ENCODE measurements around the gene MTMR1. TPM values are rescaled to one million over a fixed set of nuclear protein-coding genes. Genes with fewer than 3 reads are reported as not detected.

MTMR1 gene
- total and polyA plus RNA-seq, 3 experiments from 2014 or later: 30.9 to 39.7 (median 38.2) TPM

DNA sequence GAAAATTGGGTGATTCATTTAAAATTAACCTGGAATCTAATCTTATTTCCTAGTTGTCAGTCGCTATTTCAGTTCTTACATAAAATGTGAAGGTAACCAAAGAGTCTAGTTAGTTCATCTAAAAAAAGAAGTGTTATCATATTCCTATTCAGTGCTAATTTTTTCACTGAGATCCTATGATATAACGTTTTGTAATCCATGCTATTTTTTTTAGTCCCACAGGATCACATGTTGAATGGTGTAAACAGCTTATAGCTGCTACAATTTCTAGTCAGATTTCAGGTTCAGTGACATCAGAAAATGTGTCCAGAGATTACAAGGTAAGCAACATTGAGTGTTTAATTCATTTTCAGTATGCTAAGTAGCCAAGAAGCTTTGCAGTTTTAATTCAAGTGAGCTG, 5.8 kb downstream of the MTMR1 start:
- Histone ChIP-seq H3K9me3 (ENCODE audit: low read length) (no peaks in the 10 kb centered on the region), H3K4me1 (ENCODE audit: insufficient read depth, low read length) (peaks cover 34% of the 10 kb centered on the region), H3K4me3 (ENCODE audit: low read length) (no peak overlapping the region), H3K36me3 (ENCODE audit: insufficient read depth, low read length) (no peaks in the 10 kb centered on the region), H3K27ac (ENCODE audit: low read depth, low read length) (no peak overlapping the region), H3K27me3 (ENCODE audit: insufficient read depth, low read length, poor library complexity, severe bottlenecking) (no peaks in the 10 kb centered on the region)
- no peaks in the 10 kb centered on the region for H3K9me3 Mint-ChIP-seq
- peaks cover 0 to 38% (median 0%) of the 10 kb centered on the region in 3 donors for H3K36me3 Mint-ChIP-seq
- no peak overlapping the region for H3K27ac Mint-ChIP-seq
- POLR2A ChIA-PET: interaction anchor here (0.6 kb wide), 1 partner anchor 684 kb away, joined by 3 read pairs; no protein-coding TSS in a partner anchor
- H3K27me3 Mint-ChIP-seq: peaks cover 0 to 3% of the 10 kb centered on the region in 2 donors
- H3K4me3 Mint-ChIP-seq: no peak overlapping the region
- H3K4me1 Mint-ChIP-seq: peaks cover 39 to 78% (median 50%) of the 10 kb centered on the region in 3 donors
- DNase-seq: no peak
- CTCF ChIA-PET: interaction anchor here (1.1 to 2.6 kb wide), 2 partner anchors 15 to 155 kb away, joined by 3 to 9 read pairs; no protein-coding TSS in a partner anchor

DNA sequence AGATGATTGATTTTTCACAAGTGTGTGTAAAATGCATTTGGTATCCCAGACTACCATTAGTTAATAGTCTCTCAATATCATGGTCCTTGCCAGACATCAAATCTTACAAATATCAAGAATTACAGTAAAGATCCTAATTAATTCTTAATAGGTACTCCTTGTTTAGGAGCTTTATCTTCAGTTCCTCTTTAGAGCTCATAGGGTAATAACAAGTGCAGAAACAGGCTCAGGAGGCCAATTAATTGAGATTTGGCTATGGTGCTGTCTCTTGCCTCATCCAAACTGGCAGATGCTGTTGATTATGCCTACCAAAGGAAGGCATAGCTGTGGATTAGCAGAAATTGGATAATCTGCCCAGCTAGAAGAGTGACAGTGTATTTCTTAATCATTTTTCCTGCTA, 6.9 kb downstream of the MTMR1 start:
- H3K4me1 ChIP-seq (ENCODE audit: insufficient read depth, low read length): peaks cover 24% of the 10 kb centered on the region
- H3K36me3 Mint-ChIP-seq: peaks cover 3 to 47% (median 3%) of the 10 kb centered on the region in 3 donors
- ChIA-PET CTCF (interaction anchor here (2.6 kb wide), 1 partner anchor 16 kb away, joined by 9 read pairs; no protein-coding TSS in a partner anchor), POLR2A (no interaction called here)
- no peak overlapping the region for H3K4me3 ChIP-seq (ENCODE audit: low read length)
- H3K27ac Mint-ChIP-seq: peak overlapping the region in 1 of 8 donors; percentile 17
- DNase-seq: no peak
- H3K36me3 ChIP-seq (ENCODE audit: insufficient read depth, low read length): no peaks in the 10 kb centered on the region
- H3K27me3 ChIP-seq (ENCODE audit: insufficient read depth, low read length, poor library complexity, severe bottlenecking): no peaks in the 10 kb centered on the region
- no peaks in the 10 kb centered on the region for H3K9me3 Mint-ChIP-seq
- no peaks in the 10 kb centered on the region for H3K9me3 ChIP-seq (ENCODE audit: low read length)
- peaks cover 0 to under 1% of the 10 kb centered on the region in 2 donors for H3K27me3 Mint-ChIP-seq
- H3K4me1 Mint-ChIP-seq: peaks cover 35 to 73% (median 49%) of the 10 kb centered on the region in 3 donors
- no peak overlapping the region for H3K27ac ChIP-seq (ENCODE audit: low read depth, low read length)
- H3K4me3 Mint-ChIP-seq: peak overlapping the region in 1 of 7 donors; percentile 2

DNA sequence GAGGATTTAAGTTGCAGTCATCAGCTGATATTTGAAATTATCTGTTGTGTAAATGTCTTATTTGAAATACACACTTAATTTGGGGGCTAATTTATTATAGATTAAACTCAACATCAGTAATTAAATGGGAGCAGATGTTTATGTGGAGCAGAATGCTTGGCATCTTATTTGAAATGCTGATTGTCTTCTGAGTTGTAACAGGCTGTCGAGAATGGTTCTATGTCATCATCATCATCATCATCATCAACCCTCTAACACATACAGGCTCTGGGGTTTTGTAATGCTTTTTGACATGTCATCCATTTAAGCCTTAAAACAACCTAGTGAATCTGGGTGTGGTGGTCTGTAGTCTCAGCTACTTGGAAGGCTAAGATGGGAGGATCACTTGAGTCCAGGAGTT, 8.2 kb downstream of the MTMR1 start:
- DNase-seq: no peak
- no peaks in the 10 kb centered on the region for H3K9me3 ChIP-seq (ENCODE audit: low read length)
- no peak overlapping the region for H3K4me3 ChIP-seq (ENCODE audit: low read length)
- CTCF ChIA-PET: interaction anchor here (2.6 kb wide), 1 partner anchor 18 kb away, joined by 9 read pairs; no protein-coding TSS in a partner anchor
- Mint-ChIP-seq H3K4me3 (no peak overlapping the region), H3K4me1 (peaks cover 28 to 70% (median 45%) of the 10 kb centered on the region in 3 donors), H3K27ac (peak overlapping the region in 1 of 8 donors; percentile 26), H3K36me3 (peaks cover 5 to 56% (median 7%) of the 10 kb centered on the region in 3 donors), H3K27me3 (peaks cover 0 to 3% of the 10 kb centered on the region in 2 donors), H3K9me3 (no peaks in the 10 kb centered on the region)
- H3K27me3 ChIP-seq (ENCODE audit: insufficient read depth, low read length, poor library complexity, severe bottlenecking): no peaks in the 10 kb centered on the region
- H3K36me3 ChIP-seq (ENCODE audit: insufficient read depth, low read length): peaks cover under 1% of the 10 kb centered on the region
- H3K4me1 ChIP-seq (ENCODE audit: insufficient read depth, low read length): peaks cover 12% of the 10 kb centered on the region
- H3K27ac ChIP-seq (ENCODE audit: low read depth, low read length): no peak overlapping the region
- POLR2A ChIA-PET: interaction anchor here (2.6 kb wide), 1 partner anchor 9 kb away, joined by 12 read pairs; the partner anchor contains the start of gene MTMR1

DNA sequence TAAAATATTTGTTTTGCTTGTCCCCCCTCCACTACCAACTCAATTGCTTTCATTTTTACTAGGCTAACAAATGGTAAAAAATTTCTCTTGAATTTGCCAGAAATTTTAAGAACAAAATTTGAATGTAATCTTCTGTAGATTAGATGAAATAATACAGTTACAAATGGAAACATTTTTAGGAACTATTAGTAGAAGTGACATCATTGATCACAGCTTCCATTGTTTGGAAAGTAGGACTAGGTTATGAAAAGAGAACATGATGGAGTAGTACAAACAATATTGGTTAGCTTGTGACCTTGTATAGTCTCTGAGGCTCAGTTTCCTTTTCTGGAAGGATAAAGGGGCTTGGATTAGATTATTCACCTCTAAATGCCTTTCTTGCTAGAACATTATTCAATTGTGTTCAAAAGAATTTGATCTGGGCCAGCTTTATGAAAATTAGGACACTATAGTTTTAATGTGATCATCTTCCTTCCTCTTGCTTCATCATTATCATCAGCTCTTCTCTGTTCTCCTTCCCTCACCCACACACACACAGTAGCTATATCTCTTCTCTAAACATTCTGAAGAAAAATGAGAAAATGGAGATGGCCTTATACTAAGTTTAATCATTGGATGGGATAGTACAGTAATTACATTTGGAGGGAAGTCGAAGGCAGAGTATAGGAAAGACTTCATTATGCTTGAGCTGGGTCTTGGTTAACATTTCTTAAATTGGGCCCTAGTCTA, 9.9 kb downstream of the MTMR1 start:
- CTCF ChIA-PET: interaction anchor here (0.7 to 1.4 kb wide), 2 partner anchors 19 to 20 kb away, joined by 3 to 5 read pairs; no protein-coding TSS in a partner anchor
- Histone ChIP-seq H3K4me3 (ENCODE audit: low read length) (no peak overlapping the region), H3K36me3 (ENCODE audit: insufficient read depth, low read length) (peaks cover 4% of the 10 kb centered on the region), H3K27ac (ENCODE audit: low read depth, low read length) (no peak overlapping the region), H3K27me3 (ENCODE audit: insufficient read depth, low read length, poor library complexity, severe bottlenecking) (no peaks in the 10 kb centered on the region), H3K9me3 (ENCODE audit: low read length) (no peaks in the 10 kb centered on the region), H3K4me1 (ENCODE audit: insufficient read depth, low read length) (no peaks in the 10 kb centered on the region)
- peaks cover 5 to 66% (median 10%) of the 10 kb centered on the region in 3 donors for H3K36me3 Mint-ChIP-seq
- no peak for DNase-seq
- POLR2A ChIA-PET: interaction anchor here (2.6 kb wide), 1 partner anchor 11 kb away, joined by 12 read pairs; the partner anchor contains the start of gene MTMR1
- H3K4me1 Mint-ChIP-seq: peaks cover 19 to 63% (median 43%) of the 10 kb centered on the region in 3 donors
- H3K27ac Mint-ChIP-seq: peak overlapping the region in 4 of 8 donors; percentile 0 to 54 (median 36)
- H3K4me3 Mint-ChIP-seq: no peak overlapping the region
- H3K27me3 Mint-ChIP-seq: peaks cover 0 to 3% of the 10 kb centered on the region in 2 donors
- no peaks in the 10 kb centered on the region for H3K9me3 Mint-ChIP-seq

DNA sequence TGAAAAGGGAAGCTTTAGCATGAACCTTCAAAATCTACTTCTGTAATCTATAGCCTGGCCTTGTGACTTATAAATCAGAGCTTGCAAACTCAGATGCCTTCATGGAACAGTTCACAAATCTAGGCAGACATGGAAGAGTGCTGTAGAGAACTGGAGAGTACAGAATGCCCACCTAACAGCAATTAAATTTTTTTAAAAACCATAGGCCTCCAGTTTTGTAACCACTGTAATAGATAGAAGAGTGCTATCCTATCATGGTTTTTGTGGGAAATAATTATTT, 10.4 kb downstream of the MTMR1 start:
- Histone ChIP-seq H3K4me3 (ENCODE audit: low read length) (no peak overlapping the region), H3K27ac (ENCODE audit: low read depth, low read length) (no peak overlapping the region), H3K36me3 (ENCODE audit: insufficient read depth, low read length) (peaks cover 4% of the 10 kb centered on the region), H3K27me3 (ENCODE audit: insufficient read depth, low read length, poor library complexity, severe bottlenecking) (no peaks in the 10 kb centered on the region), H3K4me1 (ENCODE audit: insufficient read depth, low read length) (no peaks in the 10 kb centered on the region), H3K9me3 (ENCODE audit: low read length) (no peaks in the 10 kb centered on the region)
- ChIA-PET POLR2A (interaction anchor here (2.6 kb wide), 1 partner anchor 11 kb away, joined by 12 read pairs; the partner anchor contains the start of gene MTMR1), CTCF (interaction anchor here (0.7 kb wide), 1 partner anchor 20 kb away, joined by 3 read pairs; no protein-coding TSS in a partner anchor)
- Mint-ChIP-seq H3K4me3 (no peak overlapping the region), H3K27me3 (peaks cover 0 to 5% of the 10 kb centered on the region in 2 donors), H3K4me1 (peaks cover 19 to 65% (median 43%) of the 10 kb centered on the region in 3 donors), H3K9me3 (no peaks in the 10 kb centered on the region), H3K27ac (peak overlapping the region in 1 of 8 donors; percentile 37), H3K36me3 (peaks cover 5 to 68% (median 10%) of the 10 kb centered on the region in 3 donors)
- DNase-seq: no peak

DNA sequence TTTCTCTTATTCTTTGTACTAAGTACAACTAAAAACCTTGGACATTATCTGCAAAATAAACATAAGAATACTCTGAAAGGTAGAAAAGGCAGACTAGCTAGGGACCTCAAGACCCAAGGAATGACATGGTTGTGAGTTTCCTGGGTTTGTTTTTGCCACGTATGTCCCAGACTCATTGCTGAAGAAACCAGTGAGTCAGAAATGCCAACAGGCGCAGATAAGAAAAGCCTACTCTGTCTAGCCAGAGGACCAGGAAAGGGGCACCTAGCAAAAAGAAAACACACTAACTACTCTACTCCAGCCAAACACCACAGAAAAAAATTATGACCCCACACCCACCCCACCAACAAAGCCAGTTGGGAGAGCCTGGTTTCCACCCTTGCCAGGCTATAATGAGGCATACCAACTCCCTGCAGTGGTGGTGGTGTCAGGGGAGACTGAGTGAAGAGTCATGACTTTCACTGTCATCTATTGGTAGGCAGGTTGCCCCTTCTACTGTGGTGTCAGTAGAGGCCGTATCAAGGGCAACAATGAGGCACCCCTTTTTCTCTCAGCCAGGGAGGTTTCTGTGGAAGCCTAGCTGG, 10.9 kb downstream of the MTMR1 start:
- H3K9me3 Mint-ChIP-seq: no peaks in the 10 kb centered on the region

DNA sequence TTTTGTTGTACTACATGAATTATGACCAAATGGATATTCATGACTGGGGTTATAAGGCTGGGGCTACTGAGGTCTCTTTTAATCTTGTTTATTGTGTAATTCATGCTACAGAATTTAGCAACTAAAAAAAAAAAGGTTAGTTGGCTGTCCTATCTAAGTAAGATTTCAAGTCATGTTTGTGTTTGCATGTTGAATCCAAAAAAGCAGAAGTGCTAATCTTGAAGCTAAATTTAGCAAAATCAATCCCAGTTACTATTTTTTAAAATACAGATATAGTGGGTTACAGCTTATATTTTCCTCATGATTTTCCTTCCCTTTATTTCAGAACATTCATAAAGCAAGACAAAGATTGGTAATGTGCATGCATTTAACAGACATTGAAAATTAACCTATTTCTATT, 19.4 kb downstream of the MTMR1 start:
- Mint-ChIP-seq H3K9me3 (no peaks in the 10 kb centered on the region), H3K4me3 (no peak overlapping the region), H3K4me1 (peaks cover 20 to 67% (median 54%) of the 10 kb centered on the region in 3 donors), H3K36me3 (peaks cover 0 to 16% (median 2%) of the 10 kb centered on the region in 3 donors), H3K27me3 (peaks cover 0 to 6% of the 10 kb centered on the region in 2 donors), H3K27ac (peak overlapping the region in 1 of 8 donors; percentile 73)
- DNase-seq: no peak
- Histone ChIP-seq H3K36me3 (ENCODE audit: insufficient read depth, low read length) (no peaks in the 10 kb centered on the region), H3K4me1 (ENCODE audit: insufficient read depth, low read length) (no peaks in the 10 kb centered on the region), H3K9me3 (ENCODE audit: low read length) (no peaks in the 10 kb centered on the region), H3K27ac (ENCODE audit: low read depth, low read length) (no peak overlapping the region), H3K4me3 (ENCODE audit: low read length) (no peak overlapping the region), H3K27me3 (ENCODE audit: insufficient read depth, low read length, poor library complexity, severe bottlenecking) (no peaks in the 10 kb centered on the region)
- CTCF ChIA-PET: no interaction called here
- POLR2A ChIA-PET: no interaction called here

More for the DNA sequence above, 10.9 kb downstream of the MTMR1 start:
- no peak for DNase-seq
- Histone ChIP-seq H3K9me3 (ENCODE audit: low read length) (no peaks in the 10 kb centered on the region), H3K27ac (ENCODE audit: low read depth, low read length) (no peak overlapping the region), H3K4me3 (ENCODE audit: low read length) (no peak overlapping the region), H3K27me3 (ENCODE audit: insufficient read depth, low read length, poor library complexity, severe bottlenecking) (no peaks in the 10 kb centered on the region), H3K36me3 (ENCODE audit: insufficient read depth, low read length) (peaks cover 4% of the 10 kb centered on the region), H3K4me1 (ENCODE audit: insufficient read depth, low read length) (no peaks in the 10 kb centered on the region)
- peaks cover 19 to 65% (median 43%) of the 10 kb centered on the region in 3 donors for H3K4me1 Mint-ChIP-seq
- peaks cover 0 to 6% of the 10 kb centered on the region in 2 donors for H3K27me3 Mint-ChIP-seq
- ChIA-PET POLR2A (interaction anchor here (2.6 kb wide), 1 partner anchor 12 kb away, joined by 12 read pairs; the partner anchor contains the start of gene MTMR1), CTCF (interaction anchor here (0.7 kb wide), 1 partner anchor 21 kb away, joined by 3 read pairs; no protein-coding TSS in a partner anchor)
- H3K36me3 Mint-ChIP-seq: peaks cover 5 to 68% (median 10%) of the 10 kb centered on the region in 3 donors
- no peak overlapping the region for H3K4me3 Mint-ChIP-seq
- H3K27ac Mint-ChIP-seq: peak overlapping the region in 4 of 8 donors; percentile 6 to 88 (median 37)

Data from CD8-positive, alpha-beta memory T cell (primary cell).